ENCODE measurements around the gene UBE2QL1.

The UBE2QL1 gene, protein sequence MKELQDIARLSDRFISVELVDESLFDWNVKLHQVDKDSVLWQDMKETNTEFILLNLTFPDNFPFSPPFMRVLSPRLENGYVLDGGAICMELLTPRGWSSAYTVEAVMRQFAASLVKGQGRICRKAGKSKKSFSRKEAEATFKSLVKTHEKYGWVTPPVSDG

DNA sequence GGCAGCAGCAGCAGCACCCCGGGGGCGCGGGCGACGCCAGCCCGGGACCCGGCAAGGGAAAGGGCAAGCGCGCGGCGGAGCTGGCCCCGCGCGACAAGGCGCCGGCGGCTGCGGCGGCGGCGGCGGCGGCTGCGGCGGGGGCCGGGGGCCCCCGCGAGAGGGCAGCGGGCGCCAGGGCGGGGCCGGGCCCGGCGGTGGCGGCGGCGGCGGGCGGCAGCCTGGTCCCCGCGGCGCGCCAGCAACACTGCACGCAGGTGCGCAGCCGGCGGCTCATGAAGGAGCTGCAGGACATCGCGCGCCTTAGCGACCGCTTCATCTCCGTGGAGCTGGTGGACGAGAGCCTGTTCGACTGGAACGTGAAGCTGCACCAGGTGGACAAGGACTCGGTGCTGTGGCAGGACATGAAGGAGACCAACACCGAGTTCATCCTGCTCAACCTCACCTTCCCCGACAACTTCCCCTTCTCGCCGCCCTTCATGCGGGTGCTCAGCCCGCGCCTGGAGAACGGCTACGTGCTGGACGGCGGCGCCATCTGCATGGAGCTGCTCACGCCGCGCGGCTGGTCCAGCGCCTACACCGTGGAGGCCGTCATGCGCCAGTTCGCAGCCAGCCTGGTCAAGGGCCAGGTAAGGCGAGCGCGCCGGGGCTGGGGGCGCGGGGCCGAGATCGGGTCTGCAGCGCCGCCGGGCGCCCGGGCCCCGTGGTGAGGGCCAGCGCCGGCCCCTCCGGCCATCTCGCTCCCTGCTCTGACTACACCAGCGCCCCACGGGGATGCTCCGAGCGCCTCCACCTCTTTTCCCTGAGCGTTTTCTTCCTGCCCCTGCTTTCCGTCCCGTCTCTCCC, at the start of gene UBE2QL1:
UBE2QL1 (plus strand) TSS at position 238 of the 843 bp plus-strand sequence; CDS start at position 273, 35 bp downstream.
- TF ChIP-seq CTCF (conservative IDR thresholded peaks at IDR 0.05; ENCODE audit: low read length), result no peak
- DNase-seq (ENCODE audit: low read depth), result no peak
- peak within 1 kb of the TSS; percentile 47 for H3K4me3 ChIP-seq (ENCODE audit: low read length)

DNA sequence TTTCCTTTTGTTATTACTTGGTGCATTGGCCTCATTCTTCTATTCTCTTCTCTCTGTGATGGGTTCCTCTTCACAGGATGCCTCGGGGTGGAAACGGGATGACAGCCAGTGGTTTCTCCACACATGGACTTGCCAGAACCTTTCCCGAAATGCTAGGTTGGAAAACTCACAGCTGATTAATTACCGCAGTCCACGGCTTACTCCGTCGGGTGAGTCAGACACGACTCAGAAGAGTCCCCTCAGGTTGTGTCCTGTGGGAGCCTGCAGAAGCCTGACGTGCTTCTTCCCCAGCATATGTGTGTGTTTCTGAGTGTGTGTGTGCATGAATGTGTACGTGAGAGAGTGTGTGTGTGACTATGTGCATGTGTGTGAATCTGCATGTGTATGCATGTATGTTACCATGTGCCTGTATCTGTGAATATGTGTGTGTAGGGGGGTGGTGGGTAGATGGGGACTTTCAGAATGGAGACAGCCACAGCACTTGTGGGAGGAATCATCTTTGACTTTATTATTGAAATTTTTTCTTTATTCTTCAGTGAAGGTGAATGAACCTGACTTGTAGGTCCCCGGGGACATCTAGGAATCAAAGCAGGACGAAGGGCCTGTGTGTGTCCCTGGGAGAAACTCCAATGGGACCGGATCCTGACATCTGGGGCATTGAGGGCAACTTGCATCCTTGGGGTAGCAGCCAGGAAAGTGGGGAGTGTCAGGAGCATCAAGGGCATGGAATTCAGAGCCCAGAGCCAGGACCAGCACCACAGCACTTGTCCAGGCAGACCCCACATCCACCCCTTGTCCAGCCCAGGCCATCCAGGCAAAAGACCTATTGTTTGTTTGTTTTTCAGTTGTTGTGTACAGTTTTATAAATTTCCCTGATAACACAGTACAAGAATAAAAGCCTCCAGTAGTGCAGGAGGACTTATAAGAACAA, 48.4 kb upstream of the UBE2QL1 start:
- H3K4me3 ChIP-seq (ENCODE audit: low read length), result no peak overlapping the region
- TF ChIP-seq CTCF (conservative IDR thresholded peaks at IDR 0.05; ENCODE audit: low read length), result no peak
- DNase-seq (ENCODE audit: low read depth), result peak; percentile 85

GRCh38 chr5:6401410-6401809, 47.2 kb upstream of the UBE2QL1 start:
- no peak for TF ChIP-seq CTCF (conservative IDR thresholded peaks at IDR 0.05; ENCODE audit: low read length)
- DNase-seq (ENCODE audit: low read depth), result no peak
- no peak overlapping the region for H3K4me3 ChIP-seq (ENCODE audit: low read length)

- H3K4me3 ChIP-seq (ENCODE audit: low read length), result no peak overlapping the region
- no peak for TF ChIP-seq CTCF (conservative IDR thresholded peaks at IDR 0.05; ENCODE audit: low read length)
- peak; percentile 67 for DNase-seq (ENCODE audit: low read depth)
Measured at GRCh38 chr5:6402939-6403338, 45.7 kb upstream of the UBE2QL1 start.

- no peak for TF ChIP-seq CTCF (conservative IDR thresholded peaks at IDR 0.05; ENCODE audit: low read length)
- H3K4me3 ChIP-seq (ENCODE audit: low read length), result no peak overlapping the region
- no peak for DNase-seq (ENCODE audit: low read depth)
Measured at GRCh38 chr5:6403416-6403815, 45.2 kb upstream of the UBE2QL1 start.

GRCh38 chr5:6404129-6404528, 44.5 kb upstream of the UBE2QL1 start:
- no peak for TF ChIP-seq CTCF (conservative IDR thresholded peaks at IDR 0.05; ENCODE audit: low read length)
- no peak overlapping the region for H3K4me3 ChIP-seq (ENCODE audit: low read length)
- DNase-seq (ENCODE audit: low read depth), result peak; percentile 90

Data from AG10803 (cell line).